PFSK-1 (cell line): ENCODE data around the gene GSG1L2.

ENCODE experiments used
- POLR2AphosphoS5 ChIP-seq: IDR thresholded peaks from 2 replicates; pipeline ENCODE4 v1.6.1; 2012; ENCODE audit warnings: low read depth, mild to moderate bottlenecking, control low read depth, low read length, moderate library complexity
- SIN3A ChIP-seq: IDR thresholded peaks from 2 replicates; pipeline ENCODE4 v1.6.1; 2012; ENCODE audit warnings: mild to moderate bottlenecking, low read length, moderate library complexity, borderline replicate concordance; ENCODE audit not compliant: insufficient read depth

GRCh38 chr17:9811086-9811485 is 10.8 kb downstream of the GSG1L2 start:
- TF ChIP-seq POLR2AphosphoS5 (no peak), SIN3A (no peak)
